Osteocyte (in vitro differentiated cells): ENCODE results near the gene PACSIN2. TPM values are rescaled to one million over a fixed set of nuclear protein-coding genes. Genes with fewer than 3 reads are reported as not detected.

Source experiments
- DNase-seq: peaks from one replicate; pipeline ENCODE4 v3.0.0; 2021; ENCODE audit warnings: mixed read lengths; ENCODE audit not compliant: unreplicated experiment; ENCODE audit errors: extremely low spot score
- H3K27ac Mint-ChIP-seq: one replicate; pipeline ENCODE4 v1.8.0; 2021; ENCODE audit warnings: mild to moderate bottlenecking, mixed read lengths; ENCODE audit not compliant: unreplicated experiment
- H3K27me3 Mint-ChIP-seq: one replicate; pipeline ENCODE4 v1.8.0; 2021; ENCODE audit warnings: mixed read lengths; ENCODE audit not compliant: unreplicated experiment
- H3K36me3 Mint-ChIP-seq: one replicate; pipeline ENCODE4 v1.8.0; 2021; ENCODE audit warnings: mixed read lengths; ENCODE audit not compliant: unreplicated experiment
- H3K4me1 Mint-ChIP-seq: one replicate; pipeline ENCODE4 v1.8.0; 2021; ENCODE audit warnings: mixed read lengths; ENCODE audit not compliant: unreplicated experiment
- H3K4me3 Mint-ChIP-seq: one replicate; pipeline ENCODE4 v1.8.0; 2021; ENCODE audit warnings: mild to moderate bottlenecking, moderate library complexity, mixed read lengths; ENCODE audit not compliant: unreplicated experiment
- H3K9me3 Mint-ChIP-seq: one replicate; pipeline ENCODE4 v1.8.0; 2021; ENCODE audit warnings: mixed read lengths; ENCODE audit not compliant: unreplicated experiment
- total RNA-seq: library from RNA; stranded (reverse); gene quantifications from 2 replicates; pipeline ENCODE4 v1.2.1, GENCODE V29; 2021
- TF ChIP-seq, protein P1 (sequence below): fragments of 200-600 bp; sonication (generic); IDR thresholded peaks from 2 replicates; pipeline ENCODE4 v1.5.0; 2021; ENCODE audit warnings: antibody characterized with exemption, mild to moderate bottlenecking, moderate library complexity

Gene PACSIN2
- total RNA-seq, 1 donor from 2014 or later: 51.7 TPM

DNA sequence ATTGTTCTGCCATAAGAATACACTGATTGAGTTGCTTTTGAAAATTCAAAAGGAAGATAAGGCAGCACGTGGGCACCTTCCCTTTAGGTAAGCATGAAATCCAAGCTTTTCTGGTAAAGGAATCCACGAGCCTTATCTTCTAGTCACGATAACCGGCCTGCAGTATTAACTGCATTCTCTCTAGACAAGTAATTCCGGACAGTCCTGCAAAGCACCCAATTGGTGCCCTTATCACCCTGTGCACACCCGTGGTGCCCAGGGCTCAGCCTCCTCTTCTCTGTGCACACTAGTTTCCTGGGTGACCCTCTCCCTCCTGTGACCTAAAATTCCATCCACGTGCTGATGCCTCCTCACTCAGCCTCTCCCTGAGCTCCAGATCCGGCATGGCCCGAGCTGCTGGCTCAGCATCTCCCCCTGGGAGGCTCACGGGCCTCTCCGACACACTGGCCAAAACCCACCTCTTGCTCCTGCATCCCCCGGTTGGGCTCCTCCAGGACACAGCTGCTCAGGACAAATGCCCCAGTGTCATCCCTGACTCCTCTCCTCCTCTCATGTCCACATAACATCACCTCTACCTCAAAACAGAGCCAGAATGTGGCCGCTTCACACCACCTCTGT, 63.7 kb downstream of the PACSIN2 start:
- TF ChIP-seq, protein P1, sequence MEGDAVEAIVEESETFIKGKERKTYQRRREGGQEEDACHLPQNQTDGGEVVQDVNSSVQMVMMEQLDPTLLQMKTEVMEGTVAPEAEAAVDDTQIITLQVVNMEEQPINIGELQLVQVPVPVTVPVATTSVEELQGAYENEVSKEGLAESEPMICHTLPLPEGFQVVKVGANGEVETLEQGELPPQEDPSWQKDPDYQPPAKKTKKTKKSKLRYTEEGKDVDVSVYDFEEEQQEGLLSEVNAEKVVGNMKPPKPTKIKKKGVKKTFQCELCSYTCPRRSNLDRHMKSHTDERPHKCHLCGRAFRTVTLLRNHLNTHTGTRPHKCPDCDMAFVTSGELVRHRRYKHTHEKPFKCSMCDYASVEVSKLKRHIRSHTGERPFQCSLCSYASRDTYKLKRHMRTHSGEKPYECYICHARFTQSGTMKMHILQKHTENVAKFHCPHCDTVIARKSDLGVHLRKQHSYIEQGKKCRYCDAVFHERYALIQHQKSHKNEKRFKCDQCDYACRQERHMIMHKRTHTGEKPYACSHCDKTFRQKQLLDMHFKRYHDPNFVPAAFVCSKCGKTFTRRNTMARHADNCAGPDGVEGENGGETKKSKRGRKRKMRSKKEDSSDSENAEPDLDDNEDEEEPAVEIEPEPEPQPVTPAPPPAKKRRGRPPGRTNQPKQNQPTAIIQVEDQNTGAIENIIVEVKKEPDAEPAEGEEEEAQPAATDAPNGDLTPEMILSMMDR: no peak
- no peak for DNase-seq
- H3K4me3 Mint-ChIP-seq: no peak overlapping the region
- H3K36me3 Mint-ChIP-seq: peaks cover 2% of the 10 kb centered on the region
- H3K9me3 Mint-ChIP-seq: peaks cover 6% of the 10 kb centered on the region
- H3K27me3 Mint-ChIP-seq: no peaks in the 10 kb centered on the region
- peak overlapping the region; percentile 15 for H3K27ac Mint-ChIP-seq
- H3K4me1 Mint-ChIP-seq: peaks cover 49% of the 10 kb centered on the region

DNA sequence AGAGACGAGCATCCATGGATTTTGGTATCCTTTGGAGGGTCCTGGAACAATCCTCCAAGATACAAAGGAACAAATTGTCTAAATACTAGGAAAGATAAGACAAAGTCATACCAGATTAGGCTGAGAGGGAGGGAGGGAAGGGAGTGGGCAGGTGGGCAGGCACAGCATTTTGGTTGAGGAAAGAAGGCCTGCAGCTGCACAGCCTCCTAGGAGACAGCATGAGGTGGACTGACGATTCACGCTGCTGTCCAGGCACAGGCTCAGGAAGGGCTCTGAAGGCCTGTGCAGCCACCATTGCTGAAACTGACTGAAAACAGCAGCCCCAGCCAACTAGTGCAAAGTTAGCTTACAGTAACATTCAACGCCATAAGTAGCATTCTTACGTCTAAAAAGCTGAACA, 64.7 kb downstream of the PACSIN2 start:
- peaks cover 2% of the 10 kb centered on the region for H3K36me3 Mint-ChIP-seq
- no peak overlapping the region for H3K4me3 Mint-ChIP-seq
- H3K27me3 Mint-ChIP-seq: no peaks in the 10 kb centered on the region
- TF ChIP-seq, protein P1: no peak
- peaks cover 58% of the 10 kb centered on the region for H3K4me1 Mint-ChIP-seq
- no peak for DNase-seq
- no peak overlapping the region for H3K27ac Mint-ChIP-seq
- no peaks in the 10 kb centered on the region for H3K9me3 Mint-ChIP-seq

DNA sequence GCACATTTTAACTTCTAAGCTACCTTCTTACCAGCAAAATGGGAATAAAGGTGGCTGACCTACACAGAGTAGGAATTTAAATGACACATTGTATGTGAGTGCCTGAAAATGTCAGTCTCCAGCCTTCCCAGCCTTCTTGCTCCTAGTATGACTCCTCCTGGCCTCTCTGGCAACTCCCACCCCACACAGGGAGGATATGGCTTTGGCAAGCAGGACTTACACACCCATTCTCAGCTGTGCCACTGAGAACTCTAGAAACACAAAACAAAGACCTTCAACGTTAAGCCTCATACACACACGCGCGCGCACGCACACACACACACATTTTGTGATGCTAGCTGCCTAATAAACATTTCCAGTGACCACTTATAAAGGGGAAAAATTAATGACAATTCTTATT, 65.8 kb downstream of the PACSIN2 start:
- peaks cover 2% of the 10 kb centered on the region for H3K36me3 Mint-ChIP-seq
- H3K9me3 Mint-ChIP-seq: no peaks in the 10 kb centered on the region
- TF ChIP-seq, protein P1: no peak
- H3K4me3 Mint-ChIP-seq: no peak overlapping the region
- peaks cover 67% of the 10 kb centered on the region for H3K4me1 Mint-ChIP-seq
- peak overlapping the region; percentile 62 for H3K27ac Mint-ChIP-seq
- no peaks in the 10 kb centered on the region for H3K27me3 Mint-ChIP-seq
- DNase-seq: no peak

DNA sequence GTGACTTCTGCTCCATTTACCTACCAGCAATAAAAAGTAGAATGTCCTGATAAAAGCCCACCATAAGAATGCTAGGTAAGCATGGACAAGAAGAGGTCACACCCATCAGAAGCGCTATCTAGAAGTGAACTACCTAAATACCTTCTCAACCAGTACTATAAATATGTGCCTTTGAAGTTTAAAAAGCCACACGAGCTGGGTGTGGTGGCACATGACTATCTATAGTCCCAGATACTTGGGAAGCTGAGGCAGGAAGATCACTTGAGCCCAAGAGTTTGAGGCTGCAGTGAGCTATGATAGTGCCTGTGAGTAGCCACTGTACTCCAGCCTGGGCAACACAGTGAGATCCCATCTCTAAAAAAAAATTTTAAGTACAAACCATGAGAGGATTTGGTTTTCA, 66.7 kb downstream of the PACSIN2 start:
- H3K27me3 Mint-ChIP-seq: no peaks in the 10 kb centered on the region
- DNase-seq: no peak
- TF ChIP-seq, protein P1: no peak
- H3K9me3 Mint-ChIP-seq: no peaks in the 10 kb centered on the region
- H3K36me3 Mint-ChIP-seq: peaks cover 2% of the 10 kb centered on the region
- H3K27ac Mint-ChIP-seq: peak overlapping the region; percentile 17
- H3K4me1 Mint-ChIP-seq: peaks cover 70% of the 10 kb centered on the region
- H3K4me3 Mint-ChIP-seq: no peak overlapping the region

DNA sequence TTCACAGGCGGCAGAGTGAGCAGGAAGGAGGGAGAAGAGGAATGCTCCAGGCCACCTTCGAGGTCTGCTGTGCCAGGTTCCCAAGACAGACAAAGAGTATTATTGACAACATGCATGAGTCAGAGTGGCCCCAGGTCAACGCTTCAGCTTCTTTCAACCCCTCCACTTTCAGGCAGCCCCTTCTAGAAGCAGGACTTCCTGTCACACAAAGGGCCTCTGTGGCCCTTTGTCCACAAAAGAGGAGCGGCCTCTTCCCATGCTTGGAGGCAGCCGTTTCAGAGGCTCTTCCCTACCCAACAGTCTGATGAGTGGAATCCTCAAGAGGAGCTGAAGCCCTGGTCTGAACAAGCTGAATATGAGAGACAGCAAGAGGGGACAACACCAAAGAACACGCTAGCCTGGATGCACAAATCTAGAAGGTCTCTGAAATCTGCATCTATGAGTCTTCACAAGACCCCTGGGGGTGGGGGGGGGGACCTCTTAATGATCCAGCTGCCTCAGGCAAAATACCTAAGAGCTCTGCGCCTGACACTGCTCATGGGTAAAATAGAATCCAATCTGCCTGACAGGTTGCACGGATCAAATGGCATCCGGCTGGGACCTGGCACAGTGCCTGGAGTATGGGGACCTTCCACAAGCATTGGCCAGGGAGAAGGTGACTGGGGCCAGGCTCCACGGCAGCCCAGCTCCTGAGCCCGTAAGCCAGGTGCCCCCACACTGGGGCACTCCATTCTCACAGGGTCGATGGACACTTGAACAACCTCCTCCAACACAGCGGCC, 67.5 kb downstream of the PACSIN2 start:
- no peak for DNase-seq
- TF ChIP-seq, protein P1: no peak
- no peaks in the 10 kb centered on the region for H3K27me3 Mint-ChIP-seq
- peak overlapping the region; percentile 84 for H3K27ac Mint-ChIP-seq
- H3K36me3 Mint-ChIP-seq: peaks cover 5% of the 10 kb centered on the region
- H3K4me3 Mint-ChIP-seq: no peak overlapping the region
- no peaks in the 10 kb centered on the region for H3K9me3 Mint-ChIP-seq
- H3K4me1 Mint-ChIP-seq: peaks cover 67% of the 10 kb centered on the region
